GM21528 (cell line): ENCODE results near the gene NME8.

ENCODE experiments used
- ATAC-seq: cut with Tn5 transposase; IDR thresholded peaks from one replicate; pipeline ENCODE4 v1.9.1; 2021; ENCODE audit warnings: mild to moderate bottlenecking, moderate library complexity; ENCODE audit not compliant: unreplicated experiment, low FRiP score

NME8 gene

DNA sequence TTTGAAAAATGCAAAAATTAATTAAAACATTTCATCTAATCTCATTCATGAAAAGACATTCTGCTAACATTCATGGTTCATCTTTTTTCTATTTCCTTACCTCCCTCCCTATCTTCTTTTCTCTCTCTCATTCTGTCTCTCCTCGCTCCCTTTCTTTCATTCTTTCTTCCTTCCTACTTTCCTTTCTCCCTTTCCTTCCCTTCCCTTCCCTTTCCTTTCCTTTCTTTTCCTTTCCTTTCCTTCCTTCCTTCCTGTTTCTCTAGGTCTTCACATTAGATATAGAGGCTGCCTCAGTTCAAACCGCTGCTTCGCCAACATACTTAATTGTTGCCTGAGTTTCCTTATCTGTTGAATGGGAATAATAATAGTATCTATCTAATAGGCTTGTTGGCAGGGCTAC lies 46.3 kb downstream of the NME8 start:
- no peak for ATAC-seq

DNA sequence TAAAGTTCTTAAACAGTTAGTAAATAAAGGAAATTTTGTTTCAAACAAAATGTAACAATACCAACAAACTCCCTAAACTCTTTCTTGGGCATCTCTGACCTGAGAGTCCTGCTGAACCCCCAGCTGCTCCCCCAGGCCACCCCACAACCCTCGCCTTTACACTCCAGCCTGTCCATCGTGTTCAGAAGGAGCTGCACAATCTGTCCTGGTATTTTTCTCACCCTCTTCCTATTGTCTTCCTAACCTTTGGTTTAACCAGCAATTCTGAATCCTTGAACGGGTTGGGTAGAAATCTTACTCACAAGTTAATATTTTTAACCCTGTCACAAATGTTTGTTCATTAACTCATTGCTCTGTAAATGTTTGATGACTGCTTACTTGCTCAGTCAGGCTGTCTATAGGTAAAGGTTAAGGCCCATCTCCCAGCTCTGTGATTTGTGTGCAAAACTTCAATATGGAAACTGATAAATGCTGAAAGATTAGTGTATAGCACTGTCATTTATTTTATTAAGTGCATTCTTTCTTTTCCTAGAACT lies 51.4 kb downstream of the NME8 start:
- no peak for ATAC-seq

DNA sequence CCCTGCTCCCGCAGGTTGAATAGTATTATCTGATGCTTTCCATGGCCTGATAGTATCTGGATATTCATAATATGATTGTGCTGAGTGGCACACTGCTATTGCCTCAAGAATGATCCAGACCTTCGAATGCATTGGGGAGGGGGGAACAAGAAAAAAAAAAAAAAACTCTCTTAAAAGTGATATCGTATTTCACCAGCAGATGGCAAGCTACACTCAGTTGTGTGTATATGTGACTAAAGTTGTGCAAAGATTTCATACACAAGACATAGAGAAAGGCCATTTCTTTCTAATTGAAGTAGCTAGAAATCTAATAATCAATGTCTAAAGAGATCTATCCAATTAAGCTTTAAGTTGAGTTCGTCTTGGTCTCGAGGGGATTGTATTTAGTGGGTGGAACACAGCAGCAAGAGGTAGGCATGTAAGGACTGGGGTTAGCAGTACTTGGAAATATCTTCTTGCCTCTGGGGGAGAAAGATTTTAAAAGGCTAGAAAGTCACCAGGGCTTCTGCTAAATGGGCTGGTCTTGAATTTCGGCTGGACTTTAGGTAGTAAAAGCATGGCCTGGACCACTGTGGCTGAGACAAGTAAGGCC lies 52.9 kb downstream of the NME8 start:
- ATAC-seq: no peak

DNA sequence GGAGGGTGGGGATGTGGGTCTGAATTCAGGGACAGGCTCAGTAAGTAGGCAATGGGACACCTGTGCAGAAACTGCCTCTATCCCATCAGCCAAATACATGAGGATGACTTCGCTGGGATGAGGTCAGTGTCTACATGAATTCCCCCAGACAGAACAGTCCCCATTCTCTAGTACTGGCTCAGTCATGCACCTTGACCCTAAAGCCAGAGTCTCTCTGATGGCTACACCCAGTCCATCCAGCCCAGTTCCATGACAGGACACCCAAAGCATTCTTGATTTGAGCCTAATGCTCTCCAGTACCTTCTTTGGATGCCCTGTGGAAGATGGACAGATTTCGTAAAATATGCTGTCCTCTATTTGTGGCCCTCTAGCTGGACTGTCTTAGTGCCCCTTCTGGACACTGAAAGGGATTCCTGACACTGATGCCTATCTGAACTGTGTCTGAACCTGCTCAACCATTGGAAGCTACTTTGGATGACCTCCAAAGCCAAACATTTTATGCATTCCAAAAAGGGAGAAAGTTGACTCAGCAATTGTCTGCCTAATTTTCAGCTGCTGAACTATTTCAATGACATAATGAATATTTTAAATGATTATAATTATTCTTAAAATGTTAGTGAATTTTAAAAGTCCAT lies 53.6 kb downstream of the NME8 start:
- ATAC-seq: no peak

DNA sequence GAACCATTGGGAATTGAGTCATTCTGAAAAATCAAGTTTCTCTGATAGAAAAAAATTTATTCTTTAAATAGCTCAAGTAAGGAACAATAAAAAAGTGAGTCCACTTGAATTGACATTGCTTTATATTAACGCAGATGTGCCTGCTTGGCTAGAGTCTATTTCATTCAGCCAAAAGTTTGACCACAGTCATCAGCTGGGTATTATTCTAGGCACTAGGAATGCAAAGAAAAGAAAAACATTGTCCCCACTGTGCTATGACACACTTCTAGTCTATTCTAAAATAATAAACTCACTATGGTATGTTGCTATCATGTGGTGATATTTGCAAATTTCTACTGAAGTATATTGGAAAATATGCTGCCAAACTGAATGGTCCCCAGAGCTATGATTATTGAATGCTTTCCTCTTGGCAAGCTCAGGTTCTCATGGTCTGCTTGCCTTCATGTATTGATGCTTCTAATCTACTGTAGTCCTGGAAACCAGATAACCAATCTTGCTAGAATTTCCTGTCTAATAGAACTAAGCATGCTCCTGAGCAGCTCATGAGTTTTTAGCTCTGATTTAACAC lies 59.9 kb downstream of the NME8 start:
- ATAC-seq: no peak

DNA sequence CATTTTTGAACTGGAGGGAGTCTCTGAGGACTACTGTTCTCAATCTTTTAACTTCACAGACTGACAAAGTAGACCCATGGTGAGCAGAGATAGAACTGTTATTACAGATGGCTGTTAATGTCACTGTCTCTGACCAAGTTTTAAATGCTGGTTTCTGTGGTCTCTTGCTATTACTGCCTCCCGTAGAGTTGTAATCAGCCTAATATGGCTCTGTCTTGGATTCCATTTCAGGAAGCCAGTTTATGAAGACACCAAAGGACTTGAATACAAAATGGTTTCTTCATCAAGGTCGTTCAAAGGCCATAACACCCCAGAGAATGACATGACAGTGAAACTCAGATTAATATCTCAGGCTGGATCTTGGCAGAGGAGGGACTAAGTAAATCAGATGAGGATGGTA lies 64.4 kb downstream of the NME8 start:
- no peak for ATAC-seq

DNA sequence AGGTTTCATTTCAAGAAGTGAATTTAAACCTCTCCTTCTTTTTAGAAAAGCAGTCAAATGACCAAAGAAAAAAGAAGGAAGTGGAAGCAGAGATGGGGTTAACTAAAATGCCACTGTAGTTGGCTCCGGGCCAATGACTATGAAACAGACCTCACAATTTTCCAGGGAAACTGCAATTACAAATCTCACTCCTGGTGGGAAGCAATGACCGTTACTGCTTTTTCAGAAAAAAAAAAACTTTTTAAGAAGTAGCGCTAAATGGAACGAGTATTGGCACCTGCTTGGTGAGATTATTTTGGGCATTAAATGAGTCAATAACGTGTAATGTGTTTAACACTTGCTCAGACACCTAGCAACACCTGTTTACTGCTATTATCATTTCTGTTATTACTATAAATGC lies 67.0 kb downstream of the NME8 start:
- no peak for ATAC-seq

DNA sequence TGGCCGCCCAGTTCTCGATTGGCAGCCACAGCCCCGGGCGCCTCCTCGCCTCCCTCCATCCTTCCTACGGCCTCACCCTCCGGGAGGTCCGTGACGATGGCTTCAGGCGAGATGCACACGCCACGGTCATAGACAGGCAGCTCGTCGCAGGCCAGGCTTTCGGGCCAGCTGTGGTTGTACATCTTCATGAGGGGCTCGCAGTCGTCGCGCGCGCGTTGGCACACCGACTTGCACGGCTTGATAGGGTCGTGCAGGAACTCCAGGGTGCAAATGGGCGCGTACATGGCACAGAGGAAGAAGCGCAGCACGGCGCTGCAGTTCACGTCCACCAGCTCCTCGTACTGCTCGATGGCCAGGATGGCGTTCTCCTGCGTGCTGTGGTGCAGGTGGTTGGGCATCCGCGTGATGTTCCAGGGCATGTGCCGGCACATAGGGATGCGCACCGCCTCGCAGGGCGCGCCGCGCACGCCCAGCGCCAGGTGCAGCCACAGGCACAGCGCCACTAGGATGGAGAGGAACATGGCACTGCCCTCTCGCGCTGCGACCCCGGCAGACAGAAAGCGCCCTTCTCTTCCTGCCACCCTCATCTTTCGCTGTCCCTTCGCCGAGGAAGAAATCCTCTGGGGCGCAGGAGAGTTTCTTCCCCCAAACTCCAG lies 67.7 kb downstream of the NME8 start:
- ATAC-seq: no peak

DNA sequence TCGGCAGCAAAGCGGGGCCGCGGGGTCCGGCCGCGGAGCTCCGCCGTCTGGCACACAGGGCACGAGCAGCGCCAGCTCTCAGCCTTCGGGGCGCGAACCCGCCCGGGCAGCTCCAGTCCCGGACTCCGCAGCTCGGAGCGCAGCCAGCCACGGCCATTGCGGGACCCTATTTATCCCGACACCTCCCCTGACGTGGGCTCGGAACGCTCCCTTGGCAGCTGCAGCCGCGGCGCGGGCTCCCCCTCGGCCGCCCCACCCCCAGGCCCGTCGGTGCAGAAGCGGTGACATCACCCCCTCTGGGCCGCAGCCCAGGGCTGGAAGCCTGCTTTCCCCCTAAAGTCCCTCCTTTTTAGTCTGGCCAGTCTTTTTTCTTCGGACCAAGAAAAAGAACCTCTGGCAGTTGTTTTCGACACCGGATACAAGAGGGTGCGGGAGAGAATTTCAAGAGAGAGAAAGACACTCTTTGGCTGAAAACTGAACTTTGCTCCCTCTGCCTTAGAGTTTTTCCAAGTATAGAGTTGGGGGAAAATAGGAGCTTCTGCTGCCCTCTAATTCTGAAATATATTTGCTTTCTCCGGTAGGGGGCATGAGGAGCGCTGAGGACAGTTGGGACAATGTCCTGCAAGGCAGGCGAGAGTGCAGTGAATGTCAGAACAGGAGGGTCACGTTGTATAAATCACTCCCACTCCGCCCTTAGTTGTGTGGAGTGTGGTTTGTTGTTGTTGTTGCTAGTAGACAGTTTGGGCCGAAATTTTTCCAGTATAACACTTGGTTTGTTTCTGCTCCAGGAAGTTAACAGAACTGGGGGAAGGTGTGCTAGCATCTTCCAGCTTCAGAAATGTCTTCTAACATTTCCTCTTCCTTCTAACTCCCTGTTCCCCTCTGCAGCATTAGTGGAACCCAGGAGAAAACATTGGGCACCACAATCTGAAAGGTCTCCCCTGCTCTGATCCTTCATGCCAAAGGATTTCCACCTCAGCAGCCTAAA lies 68.6 kb downstream of the NME8 start, which contains the start of gene SFRP4:
TSS of gene SFRP4 (minus strand) at position 145 of the 988 bp plus-strand sequence. CDS start 280 bp downstream, outside the sequence.
- no peak for ATAC-seq

DNA sequence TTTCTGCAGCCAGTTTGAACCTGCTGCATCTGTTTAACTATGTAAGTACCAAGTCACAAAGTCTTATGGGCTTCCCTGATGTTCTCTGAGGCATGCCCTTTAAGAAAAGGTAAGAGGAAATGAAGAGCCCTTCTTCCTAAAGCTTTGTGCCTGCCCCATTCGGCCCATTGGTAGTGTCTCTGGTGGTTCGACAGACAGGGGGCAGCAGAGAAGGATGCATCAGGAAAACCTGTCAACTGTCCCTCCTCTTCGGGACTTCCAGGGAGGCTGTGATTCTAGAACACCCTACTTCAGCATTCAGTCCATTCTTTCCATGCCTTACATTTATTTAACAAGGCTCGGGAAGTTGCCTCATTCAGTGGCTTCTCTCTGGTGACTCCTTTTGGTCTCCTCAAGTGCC lies 70.1 kb downstream of the NME8 start:
- no peak for ATAC-seq

DNA sequence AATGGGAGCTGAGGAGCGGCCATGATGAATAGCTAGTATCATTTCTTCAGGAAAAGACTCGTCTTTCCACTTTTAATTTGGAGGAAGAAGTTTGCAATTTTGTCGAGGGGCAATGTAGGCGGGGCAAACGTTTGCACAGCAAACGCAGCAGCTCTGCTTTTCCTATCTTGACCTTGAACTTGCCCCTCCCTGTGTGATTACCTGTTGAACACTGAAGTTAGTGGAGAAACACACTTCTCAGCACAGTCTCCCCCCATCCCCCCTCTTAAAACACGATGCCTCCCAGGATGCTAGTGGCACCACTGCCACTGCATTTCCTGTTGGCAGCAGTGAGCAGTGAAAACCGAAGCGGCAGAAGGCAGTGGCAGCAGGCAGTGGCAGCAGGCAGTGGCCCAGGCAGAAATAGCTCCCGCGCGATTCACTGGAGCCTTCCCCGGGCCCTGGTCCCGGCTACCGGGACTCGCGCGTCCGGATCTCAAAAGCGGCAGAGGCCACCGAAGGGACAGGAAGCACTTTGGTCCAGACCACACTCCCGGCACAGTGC lies 72.0 kb downstream of the NME8 start, which contains the start of gene EPDR1:
TSS of gene EPDR1 (plus strand) at position 336 of the 544 bp plus-strand sequence. CDS start 300 bp downstream, outside the sequence.
- ATAC-seq: peak; percentile 50

DNA sequence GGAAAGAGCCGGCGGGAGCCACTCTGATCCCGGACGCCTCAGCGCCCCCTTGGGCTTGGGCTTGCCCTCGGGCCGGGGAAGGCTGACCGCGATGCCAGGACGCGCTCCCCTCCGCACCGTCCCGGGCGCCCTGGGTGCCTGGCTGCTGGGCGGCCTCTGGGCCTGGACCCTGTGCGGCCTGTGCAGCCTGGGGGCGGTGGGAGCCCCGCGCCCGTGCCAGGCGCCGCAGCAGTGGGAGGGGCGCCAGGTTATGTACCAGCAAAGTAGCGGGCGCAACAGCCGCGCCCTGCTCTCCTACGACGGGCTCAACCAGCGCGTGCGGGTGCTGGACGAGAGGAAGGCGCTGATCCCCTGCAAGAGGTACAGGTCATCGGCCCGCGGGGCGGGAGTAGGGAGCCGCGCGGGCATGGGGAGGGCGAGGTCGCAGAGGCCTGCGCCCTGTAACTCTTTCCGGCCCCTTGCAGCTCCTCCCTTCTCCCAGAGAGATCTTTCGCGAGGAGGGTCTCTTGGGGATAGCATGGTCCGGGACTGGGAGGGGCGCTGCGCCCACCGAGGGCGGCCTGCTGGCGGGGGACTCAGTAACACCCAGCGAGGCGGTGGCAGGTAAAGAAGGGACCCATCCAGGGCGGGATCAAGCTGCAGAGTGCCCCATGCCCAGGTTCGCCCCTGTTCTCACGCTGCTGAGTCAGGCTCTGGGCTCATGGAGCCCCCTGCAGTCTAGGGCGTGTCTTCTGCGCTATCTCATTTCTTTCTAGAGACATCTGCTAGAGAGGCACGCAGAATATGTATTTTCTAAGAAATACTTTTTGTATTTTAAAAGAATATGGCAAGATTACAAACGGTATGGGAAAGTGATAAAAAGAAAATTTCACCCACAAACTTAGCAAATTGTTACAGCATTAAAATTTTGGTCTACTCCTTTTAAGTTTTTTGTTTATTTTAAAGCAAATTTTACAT lies 72.7 kb downstream of the NME8 start:
- ATAC-seq: peak; percentile 52

DNA sequence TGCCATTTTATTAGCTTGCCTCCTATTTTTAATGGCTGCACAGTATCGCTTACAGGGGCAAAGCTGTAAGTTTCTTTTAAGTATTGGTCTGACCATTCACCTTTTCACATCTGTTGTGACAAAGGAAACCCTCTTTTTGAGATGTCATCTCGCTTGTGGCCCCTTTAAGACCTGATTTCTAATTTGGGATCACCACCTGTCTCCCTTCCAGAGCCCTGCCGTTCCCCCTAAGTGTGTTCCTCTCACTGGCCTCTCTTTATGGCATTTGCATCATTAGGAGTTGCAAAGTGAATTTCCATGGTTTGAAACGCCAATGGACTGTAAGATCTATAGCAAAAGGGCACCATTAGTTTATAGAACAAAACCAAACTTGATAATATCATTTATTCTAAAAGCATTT lies 73.5 kb downstream of the NME8 start:
- ATAC-seq: no peak

DNA sequence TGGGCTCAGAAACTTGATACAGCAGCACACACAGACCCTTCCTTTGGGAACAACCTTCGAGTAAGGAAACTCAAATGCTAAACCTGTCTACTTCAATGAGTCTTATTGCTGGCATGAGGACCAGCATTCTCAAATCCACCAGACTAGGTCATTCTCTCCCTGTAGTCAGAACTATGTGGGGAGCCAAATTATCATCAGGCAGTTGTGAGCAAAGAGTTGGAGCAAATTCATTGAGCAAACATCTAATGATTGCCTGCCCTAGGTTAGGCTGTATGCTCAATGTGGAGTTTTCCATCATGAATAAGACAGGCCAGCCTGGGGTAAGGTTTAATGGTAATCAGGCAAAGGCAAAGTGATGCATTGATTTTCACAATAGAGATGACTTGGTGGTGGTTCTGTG lies 75.6 kb downstream of the NME8 start:
- ATAC-seq: no peak

DNA sequence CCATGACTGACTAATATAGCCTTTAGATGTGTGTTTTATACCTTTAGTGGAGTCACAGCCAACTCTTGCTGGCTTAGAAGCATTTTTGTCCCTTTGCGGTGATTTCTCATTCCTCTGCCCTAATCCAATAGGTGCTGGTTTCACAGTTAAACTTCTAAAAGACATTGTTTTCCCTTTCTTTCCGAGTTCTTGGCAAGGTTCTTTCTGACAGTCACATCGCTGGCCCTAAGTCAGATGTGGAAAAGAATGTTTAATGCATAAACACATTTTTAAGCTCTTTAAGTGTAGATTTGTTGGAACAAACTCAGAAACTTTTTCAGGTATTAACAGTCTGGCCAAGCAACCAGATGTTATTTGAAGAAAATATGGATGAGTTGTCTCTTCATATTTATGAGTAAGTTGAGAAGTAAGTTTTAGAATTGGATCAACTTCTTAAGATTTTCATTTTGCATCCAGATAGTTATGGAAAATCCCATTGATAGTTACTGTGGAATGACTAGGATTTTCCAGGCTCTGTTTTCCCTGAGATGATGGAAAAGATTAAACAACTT lies 76.2 kb downstream of the NME8 start:
- no peak for ATAC-seq

DNA sequence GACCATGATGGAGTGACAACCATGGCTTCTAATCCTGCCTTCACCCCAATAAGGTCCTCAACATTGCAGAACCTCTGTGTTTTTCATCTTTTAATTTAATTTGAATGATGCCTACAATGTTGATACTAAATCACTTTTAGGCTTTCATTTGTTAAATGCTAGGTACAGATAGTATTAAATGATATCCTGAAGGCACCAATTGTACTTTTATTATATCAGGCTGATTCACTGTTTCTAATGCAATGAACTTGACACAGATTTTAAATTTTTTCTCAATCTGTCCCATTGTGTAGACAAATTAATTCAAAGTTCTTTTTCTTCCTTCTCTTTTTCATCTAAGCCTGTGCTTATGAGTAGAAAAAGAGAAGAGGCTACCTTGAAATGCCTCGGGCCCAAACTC lies 77.2 kb downstream of the NME8 start:
- no peak for ATAC-seq

DNA sequence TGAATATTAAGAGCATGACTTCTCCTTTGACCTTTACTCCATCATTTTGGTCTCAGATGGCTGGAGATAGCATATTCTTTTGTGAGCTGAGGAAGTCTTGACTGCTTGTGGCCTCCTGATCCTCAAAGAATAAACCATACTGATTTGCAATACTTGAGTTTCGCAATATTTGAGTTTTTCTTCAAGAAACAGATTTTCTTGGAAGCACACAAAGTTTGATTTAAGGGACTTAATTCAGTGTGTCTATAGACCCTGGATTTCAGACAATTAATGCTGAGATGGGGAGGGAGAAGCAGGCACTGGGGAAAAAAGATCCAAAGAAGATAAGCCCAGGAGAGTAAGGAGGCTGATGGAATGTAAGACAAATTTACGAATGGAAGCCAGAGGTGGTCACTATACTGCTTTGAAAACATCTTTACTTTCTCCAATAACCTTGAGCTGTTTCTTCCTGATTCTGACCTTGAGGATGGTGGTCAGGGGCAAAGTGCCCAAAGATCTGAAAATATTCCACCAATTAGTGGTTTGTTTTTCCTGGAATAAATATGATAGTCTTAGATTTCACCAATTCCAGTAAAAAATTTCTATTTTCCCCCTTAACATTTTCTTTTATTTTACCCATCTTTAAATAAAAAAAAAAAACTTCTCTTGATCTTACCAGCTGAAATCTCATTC lies 79.5 kb downstream of the NME8 start:
- no peak for ATAC-seq

DNA sequence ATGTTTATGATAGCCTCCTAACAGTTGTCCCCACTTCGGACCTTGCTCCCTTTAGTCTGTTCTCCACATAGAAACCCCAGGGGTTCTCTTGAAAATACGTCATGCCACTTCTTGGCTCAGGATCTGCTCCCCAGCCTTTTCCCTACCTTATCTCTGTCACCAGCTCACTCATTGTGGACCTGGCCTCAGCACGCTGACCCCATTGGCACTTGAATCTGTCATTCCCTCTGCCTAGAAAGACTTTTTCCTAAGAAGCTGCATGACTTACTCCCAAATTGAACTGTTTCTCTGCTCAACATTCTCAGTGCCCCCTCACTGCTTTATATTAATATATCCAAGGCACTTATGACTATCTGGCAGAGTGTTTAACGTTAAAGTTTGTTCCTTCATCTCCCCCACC lies 80.5 kb downstream of the NME8 start:
- ATAC-seq: no peak
